Activated naive CD4-positive, alpha-beta T cell treated with anti-CD3 and anti-CD28 coated beads, Interleukin-2, amount 50 U/mL, for 16 hours (primary cell): ENCODE measurements around the gene MAN2A1.
"Not testable (repeated sequence)": the region's sequence is repeated elsewhere in the genome, so short reads cannot be mapped to it uniquely, and the experiment has no call there.

ENCODE experiments used
- DNase-seq: peaks from one replicate; pipeline ENCODE4 v3.0.0-alpha.2; 2020

Gene MAN2A1

DNA sequence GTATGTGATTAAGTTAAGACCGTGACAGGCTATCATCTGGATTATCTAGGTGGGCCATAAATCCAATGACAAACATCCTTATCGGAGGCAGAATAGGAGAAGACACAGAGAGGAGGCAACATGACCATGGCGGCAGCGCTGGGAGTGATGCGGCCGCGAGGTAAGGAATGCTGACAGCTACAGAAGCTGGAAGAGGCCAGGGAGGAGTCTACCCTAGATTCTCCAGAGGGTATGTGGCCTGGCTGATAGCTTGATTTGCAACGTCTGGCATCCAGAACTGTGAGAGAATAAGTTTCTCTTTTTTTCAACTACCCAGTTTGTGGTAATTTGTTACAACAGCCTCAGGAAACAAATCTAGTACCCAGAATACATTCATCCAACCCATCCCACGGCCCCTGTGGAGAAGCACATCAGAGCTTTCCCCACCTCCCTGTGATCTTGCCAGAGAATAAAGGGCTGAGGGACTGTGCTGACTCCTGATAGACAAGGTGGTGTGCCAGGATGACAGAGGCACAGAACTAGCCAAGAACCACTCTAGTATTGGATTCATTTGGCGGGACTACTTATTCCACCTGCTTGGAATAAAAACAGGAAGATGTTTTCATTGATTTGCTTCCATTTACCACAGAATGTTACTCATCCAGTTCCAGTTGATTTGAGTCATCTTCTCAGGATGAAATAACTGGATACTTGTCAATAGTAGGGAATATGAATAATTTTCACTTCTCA, 187.4 kb downstream of the MAN2A1 start:
- no peak for DNase-seq

DNA sequence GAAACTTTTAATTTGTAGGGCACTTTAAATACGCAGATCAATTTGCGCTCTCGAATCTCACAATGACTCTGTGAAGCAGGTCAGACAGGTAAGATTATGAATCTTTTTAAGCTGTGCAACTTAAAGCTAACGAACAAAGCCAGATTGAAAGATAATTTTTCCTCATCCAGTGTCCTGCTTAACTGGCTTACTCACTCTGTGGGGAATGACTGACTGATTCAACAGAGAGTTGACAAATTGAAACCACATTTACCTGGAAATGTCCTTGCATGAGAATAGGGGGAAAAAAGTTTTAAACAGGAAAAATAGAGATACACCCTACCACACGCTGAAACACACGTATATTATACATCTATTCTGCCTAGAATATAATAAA, 187.9 kb downstream of the MAN2A1 start:
- no peak for DNase-seq

DNA sequence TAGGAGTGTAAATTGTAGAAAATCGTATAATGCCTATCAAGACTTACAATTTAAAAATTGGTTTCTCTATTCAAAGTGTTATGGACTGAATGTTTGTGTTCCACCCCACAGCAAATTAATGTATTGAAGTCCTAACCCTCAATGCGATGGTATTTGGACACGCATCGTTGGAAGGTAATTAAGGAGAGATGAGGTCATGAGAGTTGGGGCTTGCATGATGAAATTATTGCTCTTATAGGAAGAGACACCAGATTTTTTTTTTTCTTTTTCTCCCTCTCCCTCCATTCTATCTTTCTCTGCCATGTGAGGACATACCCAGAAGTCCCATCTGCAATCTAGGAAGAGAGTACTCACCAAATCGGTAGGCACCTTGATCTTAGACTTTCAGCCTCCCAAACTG, 189.2 kb downstream of the MAN2A1 start:
- DNase-seq, result no peak

DNA sequence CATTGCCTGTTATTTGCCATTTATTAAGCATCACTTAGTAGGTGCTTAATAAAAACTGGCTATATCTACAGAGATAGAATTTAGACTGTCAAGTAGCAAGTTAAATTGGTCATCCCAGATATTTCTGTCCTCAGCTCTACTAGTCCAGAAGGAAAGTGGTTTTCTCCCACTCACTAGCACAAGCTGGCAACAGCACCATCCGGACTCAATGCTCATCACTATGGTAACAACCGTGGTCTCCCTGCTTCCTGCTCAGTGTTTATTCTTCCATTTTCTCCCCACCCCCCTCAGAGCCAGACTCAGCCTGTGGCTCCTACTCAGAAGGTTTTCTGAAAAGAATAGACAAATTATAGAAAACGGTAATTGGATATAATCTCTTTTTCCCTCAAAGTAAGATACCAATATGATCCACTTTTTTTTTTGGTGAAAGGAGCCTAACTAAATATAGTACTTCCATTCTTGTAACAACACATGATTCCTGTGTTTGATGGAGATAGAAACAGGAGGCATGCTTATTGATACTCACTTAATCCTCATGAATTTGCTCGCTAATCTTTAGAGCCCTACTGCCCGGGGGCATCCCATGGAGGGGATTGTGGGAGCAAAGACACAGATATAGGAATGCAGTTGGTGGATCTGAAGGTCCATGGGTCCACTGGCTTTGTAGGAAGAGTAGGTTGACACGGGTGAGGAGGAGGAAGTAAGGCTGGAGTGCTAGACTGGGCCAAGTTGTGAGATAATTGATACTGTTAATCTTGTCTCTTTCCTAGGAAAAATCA, 191.4 kb downstream of the MAN2A1 start:
- DNase-seq, result no peak

DNA sequence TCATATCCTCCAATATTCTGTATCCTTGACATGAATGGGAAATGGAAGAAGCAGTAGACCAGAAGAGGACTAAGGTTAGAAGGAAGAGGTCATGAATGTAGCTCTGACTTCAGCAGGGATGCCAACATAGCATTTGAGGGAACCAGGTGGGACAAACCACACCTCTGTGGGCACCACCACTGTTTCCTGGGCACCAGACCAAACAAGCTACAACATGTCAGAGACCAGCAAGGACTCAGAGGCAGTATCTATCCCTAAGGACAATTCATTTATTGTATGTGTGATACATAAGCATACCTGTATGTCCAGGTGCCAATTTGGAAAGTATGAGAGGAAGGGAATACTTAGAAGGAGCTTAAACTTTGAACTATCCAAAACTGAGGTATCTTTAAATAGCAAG, 192.8 kb downstream of the MAN2A1 start:
- no peak for DNase-seq

DNA sequence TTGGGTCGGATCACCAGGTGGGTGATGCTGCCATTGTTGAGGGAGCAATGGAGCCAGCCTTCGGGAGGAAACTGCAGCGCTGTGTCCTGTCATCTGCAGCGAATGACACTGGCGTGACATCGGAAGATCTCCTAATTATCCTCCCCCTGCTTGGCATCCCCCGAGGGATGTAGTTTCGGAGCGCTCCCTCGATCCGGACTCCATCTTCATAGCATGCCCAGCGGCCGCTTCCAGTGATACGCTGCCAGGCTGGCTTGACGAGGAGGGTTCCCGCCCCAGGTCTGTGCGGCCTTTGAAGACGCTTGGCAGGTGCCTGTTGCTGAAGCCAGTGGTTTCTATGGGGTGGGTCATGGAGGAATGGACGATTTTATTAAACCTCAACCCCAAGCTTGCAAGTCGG, 194.9 kb downstream of the MAN2A1 start:
- no peak for DNase-seq

DNA sequence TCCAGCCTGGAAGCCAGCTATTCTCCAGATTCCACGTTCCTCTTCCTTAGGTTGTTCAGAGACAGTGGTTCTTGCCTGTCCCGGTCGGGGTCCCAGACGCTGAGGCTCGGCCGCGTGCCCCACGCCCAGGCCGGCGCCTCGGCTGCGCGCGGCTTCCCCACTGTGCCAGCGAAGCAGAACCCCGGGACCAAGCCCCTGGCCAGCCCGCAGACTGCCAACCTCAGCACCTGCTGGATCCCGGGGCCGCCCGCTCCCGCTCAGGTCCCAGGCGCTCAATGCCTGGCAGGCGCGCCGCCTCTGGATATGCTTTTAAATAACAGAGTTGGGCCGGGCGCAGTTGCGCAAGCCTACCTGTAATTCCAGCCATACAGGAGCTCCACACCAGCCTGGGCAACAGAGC, 195.5 kb downstream of the MAN2A1 start:
- no peak for DNase-seq

DNA sequence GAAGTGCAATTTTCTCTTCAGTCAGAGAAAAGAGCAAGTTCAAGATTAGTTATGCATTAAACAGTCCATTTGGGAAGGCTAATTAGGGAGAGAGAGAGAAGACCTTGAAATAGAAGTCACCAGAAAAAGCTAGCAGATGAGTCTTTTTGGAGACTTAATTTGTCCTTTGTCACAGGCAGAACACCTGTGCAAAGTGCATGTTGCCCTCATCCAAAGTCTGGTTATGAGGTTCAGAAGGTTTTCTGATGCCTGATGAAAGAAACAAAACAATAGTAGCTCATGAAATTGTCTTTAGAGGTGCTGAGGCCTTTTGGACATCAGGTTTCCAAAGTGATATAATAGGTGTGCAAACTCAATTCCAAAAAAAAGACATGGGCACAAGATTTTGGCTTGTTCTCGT, 199.3 kb downstream of the MAN2A1 start:
- DNase-seq, result no peak

DNA sequence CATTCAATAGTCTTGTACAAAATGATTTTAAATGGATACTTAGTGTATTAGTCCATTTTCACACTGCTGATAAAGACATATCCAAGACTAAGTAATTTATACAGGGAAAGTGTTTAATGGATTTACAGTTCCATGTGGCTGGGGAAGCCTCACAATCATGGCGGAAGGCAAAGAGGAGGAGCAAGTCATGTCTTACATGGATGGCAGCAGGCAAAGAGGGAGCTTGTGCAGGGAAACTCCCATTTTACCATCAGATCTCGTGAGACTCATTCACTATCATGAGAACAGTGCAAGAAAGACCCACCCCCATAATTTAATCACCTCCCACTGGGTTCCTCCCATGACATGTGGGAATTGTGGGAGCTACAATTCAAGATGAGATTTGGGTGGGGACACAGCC, 203.5 kb downstream of the MAN2A1 start:
- not testable (repeated sequence) for DNase-seq

DNA sequence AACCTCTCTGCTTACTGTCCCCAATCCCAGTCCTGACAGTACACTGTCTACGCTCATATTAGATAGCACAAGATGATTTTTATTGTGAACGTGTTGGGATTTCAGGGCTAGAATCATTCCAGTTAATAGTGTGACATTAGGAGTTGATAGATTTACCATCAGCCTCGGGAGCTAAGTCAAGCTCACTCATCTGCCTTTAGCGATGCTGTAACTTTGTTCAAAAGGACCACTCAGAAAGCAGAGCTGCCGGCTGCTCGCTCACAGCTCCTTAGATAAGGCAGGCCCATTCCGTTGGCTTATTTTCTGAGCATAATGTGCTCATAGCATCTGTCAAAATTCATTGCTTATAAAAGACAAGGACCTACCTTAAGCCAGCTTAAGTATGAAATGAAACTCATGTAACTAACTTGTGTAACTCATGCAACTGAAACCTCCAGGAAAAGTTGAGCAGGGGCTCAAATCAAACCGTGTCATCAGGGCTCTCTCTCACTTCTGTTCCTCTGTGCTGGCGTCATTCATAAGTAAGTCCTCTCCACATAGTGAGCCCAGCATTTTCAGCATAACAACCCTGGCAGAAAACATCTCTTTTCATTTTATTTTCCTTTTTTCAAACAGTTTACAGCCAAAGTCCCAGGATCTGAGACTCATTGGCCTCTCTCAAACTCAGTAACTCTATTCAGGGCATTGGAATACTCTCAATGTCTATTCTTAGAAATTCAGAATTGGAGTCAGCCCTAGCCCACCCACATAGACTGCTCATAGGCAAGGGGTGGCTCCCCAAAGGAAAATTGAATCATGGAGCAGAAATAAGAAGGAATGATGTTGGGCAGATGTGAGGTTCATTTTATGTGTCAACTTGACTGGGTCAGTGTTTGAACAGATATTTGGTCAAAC, 208.8 kb downstream of the MAN2A1 start:
- no peak for DNase-seq

DNA sequence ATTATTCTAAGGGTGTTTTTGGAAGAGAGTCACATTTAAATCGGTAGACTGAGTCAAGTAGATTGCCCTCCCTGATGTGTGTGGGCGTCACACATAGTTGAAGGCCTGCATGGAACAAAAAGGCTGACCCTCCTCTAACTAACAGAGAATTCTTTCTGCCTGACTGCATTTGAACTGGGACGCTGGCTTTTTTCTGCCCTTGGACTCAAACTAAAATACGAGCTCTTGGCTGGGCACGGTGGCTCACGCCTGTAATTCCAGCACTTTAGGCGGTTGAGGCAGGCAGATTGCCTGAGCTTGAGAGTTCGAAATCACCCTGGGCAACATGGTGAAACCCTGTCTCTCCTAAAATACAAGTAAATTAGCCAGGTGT, 209.4 kb downstream of the MAN2A1 start:
- no peak for DNase-seq

DNA sequence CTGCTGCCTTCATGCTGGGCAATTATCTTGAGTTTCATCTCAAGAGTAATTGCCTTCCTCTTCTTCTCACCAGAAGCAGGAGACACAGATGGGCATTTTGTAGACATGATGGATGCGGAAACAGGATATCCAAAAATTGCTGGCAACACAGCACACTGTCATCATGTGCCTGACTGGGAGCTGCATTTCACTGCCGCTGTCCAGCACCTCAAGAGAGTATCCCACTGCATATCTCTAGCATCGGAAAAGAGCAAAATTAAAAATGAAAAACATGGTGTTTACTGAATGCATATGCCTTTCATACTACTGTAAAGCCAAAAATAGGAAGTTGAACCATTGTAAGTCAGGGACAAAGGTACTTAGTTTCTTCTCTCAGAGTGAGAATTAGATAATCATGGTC, 210.7 kb downstream of the MAN2A1 start:
- DNase-seq, result no peak

DNA sequence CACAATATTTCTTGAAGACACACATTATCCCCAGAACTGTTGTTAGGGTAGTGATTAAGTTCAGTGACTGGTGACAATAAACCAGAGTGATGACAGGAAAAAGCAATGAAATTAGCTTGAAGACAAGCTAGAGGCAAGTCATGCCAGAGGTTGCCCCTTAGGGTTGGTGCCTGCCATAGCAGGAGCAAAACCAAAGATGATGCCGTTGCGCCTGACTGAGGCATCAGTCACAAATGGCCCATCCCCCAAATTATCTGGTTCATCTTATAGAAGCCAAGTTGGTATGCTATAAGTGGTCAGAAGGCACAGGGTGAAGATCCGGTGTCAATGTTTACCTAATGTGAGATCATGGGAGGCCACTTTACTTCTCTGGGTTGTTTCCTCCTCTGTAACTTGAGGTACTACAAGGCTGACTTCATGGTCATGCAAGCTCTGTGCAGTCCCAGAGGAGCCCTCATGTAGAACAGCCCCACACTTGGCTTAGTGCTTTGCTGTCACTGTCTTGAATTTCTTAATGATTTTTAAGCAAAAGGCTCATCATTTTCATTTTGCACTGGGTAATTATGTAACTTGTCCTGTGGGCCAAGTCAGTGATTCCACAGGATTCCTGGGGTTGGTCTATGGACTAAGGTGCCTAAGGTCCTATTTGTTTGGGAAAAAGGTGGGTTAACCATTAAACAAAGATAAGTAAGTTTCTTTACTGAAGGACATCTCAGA, 211.3 kb downstream of the MAN2A1 start:
- no peak for DNase-seq

DNA sequence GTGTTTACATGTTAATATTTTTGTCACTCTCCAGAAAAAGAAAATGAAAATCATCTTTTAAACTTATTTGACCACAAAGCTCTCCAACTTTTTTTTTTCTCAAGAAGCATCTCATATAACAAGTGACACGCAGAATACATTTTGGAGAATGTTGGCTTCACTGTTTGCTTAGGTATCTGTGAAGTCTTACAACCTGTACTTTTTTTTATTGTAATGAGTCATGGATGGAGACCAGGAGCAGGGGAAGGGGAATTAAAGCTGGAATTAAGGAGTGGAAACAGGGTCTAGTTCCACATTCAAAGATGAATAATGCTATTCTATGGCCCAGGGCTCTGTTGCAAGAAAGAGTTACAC, 211.9 kb downstream of the MAN2A1 start:
- no peak for DNase-seq

DNA sequence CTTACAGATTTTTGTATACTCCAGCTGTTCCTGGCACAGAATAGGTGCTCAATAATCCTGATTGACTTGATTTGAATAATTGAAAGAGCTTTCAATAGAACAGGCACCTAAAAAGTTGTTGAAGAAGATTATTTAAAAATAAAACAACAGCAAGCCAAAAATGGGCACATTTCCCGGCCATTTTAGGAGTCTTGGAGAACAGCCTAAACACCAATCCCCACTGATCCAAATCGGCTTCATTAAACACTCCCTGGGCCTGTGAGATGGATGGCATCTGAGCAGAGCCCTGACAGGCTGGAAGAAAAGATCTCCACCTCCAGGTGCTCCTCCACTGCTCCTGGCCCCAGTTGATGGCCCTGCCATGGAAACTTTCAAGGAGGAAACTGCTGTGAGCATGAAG, 213.3 kb downstream of the MAN2A1 start:
- no peak for DNase-seq

DNA sequence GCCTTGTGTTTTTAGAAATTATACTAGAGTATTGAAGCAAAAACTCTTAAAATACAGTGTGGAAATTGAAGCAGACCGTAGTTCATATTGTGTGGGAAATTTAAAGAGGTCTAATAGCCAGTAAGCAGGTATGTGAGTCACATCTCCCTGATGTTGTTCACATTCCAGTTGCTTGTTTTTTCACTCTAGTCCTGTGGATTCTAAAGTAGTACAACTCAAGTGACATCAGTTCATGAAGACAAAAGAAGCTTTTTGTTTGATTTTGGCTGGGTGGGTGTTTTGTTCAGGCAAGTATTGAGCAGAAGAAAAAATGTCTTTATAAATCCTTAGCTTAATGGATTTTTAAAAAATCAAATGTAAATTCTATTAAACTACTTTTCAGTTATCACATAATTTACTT, 216.2 kb downstream of the MAN2A1 start:
- DNase-seq, result no peak

DNA sequence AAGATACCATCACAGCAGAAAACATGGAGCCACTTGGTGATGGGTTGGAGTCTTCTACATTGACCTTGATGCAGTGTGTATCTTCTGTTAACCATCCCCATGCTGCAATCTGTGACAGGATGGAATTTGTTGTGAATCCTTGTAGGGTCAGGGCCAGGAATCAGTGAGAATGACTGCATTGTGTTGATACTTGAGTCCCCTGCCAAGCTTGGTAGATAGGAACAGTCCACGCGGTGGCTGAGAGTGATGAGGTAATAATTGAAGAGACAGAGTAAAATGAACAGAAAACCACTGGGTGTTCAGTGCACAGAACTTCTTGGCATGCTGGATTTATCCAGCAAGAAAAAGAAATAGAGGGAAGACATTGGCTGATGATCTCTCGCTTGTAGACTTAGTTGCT, 217.5 kb downstream of the MAN2A1 start:
- DNase-seq, result no peak

DNA sequence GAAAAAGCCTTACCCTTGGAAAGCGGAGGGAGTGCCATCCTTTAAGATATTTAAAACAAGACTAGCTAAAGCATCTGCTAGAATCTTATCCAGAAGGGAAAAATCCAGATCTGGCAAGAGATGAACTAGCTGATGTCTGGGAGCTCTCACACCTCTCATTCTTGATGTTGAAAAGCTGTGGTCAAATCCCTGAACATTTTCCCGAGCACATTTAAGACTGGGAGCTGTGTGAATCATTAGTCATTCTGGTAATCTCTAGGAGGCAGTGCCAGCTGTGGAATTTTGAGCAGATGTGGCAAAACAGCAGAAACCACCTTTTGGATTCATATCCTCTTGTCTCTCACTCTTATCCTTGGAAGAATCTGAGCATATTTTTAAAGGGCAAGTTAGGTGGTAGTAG, 218.0 kb downstream of the MAN2A1 start:
- no peak for DNase-seq

DNA sequence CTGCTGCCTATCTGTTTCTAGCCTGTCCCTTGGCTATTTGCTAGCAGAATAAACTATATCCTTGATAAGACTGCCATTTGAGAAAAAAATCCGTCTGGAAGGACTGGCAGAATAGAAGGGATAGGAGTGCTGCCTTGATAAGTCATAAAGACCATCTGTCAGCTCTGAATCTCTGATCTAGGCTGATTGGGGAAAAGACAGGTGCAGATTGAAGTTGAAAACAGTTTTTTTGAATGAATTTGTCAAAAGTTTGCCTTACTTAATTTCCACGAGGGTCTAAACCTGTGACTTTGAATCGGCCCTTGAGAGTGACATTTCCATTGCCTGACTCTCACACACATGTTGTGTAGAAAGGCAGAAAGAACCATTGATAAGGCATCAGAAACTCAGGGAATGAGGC, 218.6 kb downstream of the MAN2A1 start:
- DNase-seq, result no peak

DNA sequence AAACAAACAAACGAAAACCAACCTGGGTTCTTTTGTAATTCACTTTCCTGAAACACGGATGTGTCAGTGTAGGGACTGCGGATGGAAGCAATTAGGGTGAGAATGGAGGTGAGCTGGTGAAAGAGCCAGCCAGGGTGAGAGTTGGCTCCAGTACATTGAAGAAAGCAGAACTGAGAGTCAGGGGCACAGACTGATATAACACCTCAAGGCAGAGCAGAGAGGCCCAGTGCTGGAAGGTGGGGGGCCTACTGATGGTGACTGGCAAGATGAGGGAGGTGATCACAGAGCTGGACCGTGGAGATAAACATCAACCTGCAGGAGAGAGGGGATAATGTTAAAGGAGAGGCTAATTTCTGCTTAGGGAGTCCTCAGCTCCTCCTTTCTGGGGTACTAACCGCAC, 221.1 kb downstream of the MAN2A1 start:
- no peak for DNase-seq

DNA sequence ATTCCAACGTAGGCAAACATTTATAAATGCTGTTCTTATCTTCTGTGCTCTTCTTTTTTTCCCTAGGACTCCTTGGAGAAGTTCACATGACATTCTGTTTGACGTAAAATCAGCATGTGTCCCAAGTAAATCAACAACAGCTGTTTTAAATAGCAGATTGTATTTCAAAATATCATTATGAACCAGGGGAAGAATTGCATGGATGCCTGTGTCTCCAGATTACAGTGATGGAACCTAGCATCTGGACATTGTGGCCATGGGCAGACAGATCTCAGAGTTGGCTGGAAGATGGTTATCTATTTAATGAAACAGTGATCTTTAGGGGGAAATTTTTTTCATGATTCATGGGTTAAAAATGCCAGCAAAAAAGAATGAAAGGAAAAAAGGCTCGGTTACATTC, 222.0 kb downstream of the MAN2A1 start:
- DNase-seq, result no peak

DNA sequence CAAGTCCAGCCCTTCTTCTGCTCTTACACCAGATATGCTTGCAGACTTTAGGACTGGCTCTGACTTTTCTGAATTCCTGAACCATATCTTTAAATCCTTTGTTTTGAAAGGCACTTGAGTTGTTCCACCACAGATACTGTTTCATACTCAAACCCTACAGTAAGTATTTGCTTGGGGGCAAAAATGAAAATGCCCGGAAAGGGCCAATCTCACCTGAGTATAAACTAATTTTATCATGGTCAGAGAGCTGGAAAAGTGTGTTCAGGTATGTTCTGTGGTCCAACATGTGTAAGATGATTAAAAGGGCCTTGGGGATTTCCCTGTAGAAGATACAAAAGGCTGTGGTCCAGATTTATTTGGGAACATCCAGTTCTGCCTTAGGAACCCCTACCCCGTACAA, 225.2 kb downstream of the MAN2A1 start:
- no peak for DNase-seq

DNA sequence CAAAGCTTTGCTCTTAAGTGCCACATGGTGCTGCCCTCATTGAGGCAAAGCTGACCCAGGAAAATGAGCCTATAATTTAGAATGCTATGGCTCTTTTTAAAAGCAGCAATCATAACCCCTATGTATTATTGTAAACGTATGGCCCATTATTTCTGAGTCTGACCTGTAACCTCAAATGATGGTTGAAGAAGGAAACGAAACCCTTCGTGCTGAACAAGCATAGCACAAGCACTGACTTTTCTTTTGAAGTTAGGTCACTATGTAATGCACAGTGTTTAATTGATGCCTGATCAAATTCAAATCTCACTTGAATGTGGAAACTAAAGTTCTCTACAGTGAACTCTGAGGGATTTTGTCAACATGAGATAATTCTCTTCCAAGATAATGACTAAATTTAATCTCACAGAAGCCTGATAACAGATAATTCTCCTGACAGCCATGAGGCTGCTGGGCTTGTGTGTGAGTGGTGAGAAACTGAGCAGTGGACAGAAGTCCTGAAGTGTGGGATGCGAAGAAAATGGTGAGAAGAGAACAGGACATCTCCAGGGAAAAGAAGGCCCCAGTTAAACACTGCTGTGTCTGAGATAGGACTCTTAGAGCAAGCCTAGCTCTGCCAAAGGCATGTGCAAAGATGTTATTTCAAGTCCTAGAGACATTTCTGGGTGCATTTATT, 226.9 kb downstream of the MAN2A1 start:
- DNase-seq, result no peak
